Muscle of leg (tissue), 11 donors: ENCODE data around the gene OR7C1. TPM values are rescaled to one million over a fixed set of nuclear protein-coding genes. Genes with fewer than 3 reads are reported as not detected.
A peak's percentile ranks its signal among the peaks of the same experiment; 100 is the strongest.
"Not testable (repeated sequence)": the region's sequence is repeated elsewhere in the genome, so short reads cannot be mapped to it uniquely, and the experiment has no call there.

Experiments used
- DNase-seq: peaks from one replicate; pipeline ENCODE4 v3.0.0; 2013
- H3K27ac ChIP-seq: one replicate; pipeline ENCODE4 v1.5.1; 2013; ENCODE audit warnings: mild to moderate bottlenecking, low read length, control low read depth
- H3K27me3 ChIP-seq: one replicate; pipeline ENCODE4 v1.6.1; 2013; ENCODE audit warnings: low read length; ENCODE audit not compliant: control insufficient read depth, insufficient read depth
- H3K36me3 ChIP-seq: one replicate; pipeline ENCODE4 v1.6.1; 2013; ENCODE audit warnings: low read length; ENCODE audit not compliant: control insufficient read depth, insufficient read depth
- H3K4me1 ChIP-seq: one replicate; pipeline ENCODE4 v1.6.1; 2013; ENCODE audit warnings: low read length; ENCODE audit not compliant: control insufficient read depth, insufficient read depth
- H3K4me3 ChIP-seq: one replicate; pipeline ENCODE4 v1.5.1; 2013; ENCODE audit warnings: low read length, control low read depth
- H3K9me3 ChIP-seq: replicated peaks from 2 replicates; pipeline ENCODE4 v1.6.1; 2013; ENCODE audit warnings: low read depth, low read length; ENCODE audit not compliant: control insufficient read depth
- WGBS: methylation state at CpG from one replicate; pipeline ENCODE4 v1.1.5; 2013; ENCODE audit warnings: missing lambda C conversion rate; ENCODE audit not compliant: insufficient coverage; 5-methylcytosine and 5-hydroxymethylcytosine counted together
- polyA plus RNA-seq, 8 donors: library from polyadenylated mRNA; unstranded; fragments of 120-200 nt; gene quantifications; one replicate each; pipeline versions ENCODE4 v1.2.1 to v1.2.3, GENCODE V29; 2013; ENCODE audit warnings: inconsistent platforms in 1 of 8, low replicate concordance in 1 of 8; ENCODE audit not compliant: insufficient read length in 8 of 8, insufficient read depth in 1 of 8
- total RNA-seq: library from RNA; stranded (reverse); fragments of 120-200 nt; gene quantifications from one replicate; pipeline ENCODE4 v1.2.4, GENCODE V29; 2013

OR7C1 gene
- total and polyA plus RNA-seq, 9 donors, result 0.04 to 0.29 (median 0.15) TPM

- H3K27me3 ChIP-seq, result no peaks in the 10 kb centered on the region
- H3K4me3 ChIP-seq, result peak overlapping the region; percentile 27
- no peaks in the 10 kb centered on the region for H3K9me3 ChIP-seq
- no peaks in the 10 kb centered on the region for H3K36me3 ChIP-seq
- DNase-seq, result peak; percentile 35
- no peak overlapping the region for H3K27ac ChIP-seq
- peaks cover 5% of the 10 kb centered on the region for H3K4me1 ChIP-seq
- 13% methylated on average over 14 of the region's 18 CpGs for WGBS
Observed at GRCh38 chr19:14786421-14786851, 48.5 kb downstream of the OR7C1 start.

GRCh38 chr19:14785102-14785793 lies 49.7 kb downstream of the OR7C1 start:
- not testable (repeated sequence) for H3K4me3 ChIP-seq, H3K36me3 ChIP-seq, H3K27me3 ChIP-seq, H3K27ac ChIP-seq, H3K4me1 ChIP-seq, H3K9me3 ChIP-seq
- peak; percentile 71 for DNase-seq
- WGBS, result 61% methylated on average over 6 of the region's 11 CpGs

GRCh38 chr19:14784730-14785101 lies 50.3 kb downstream of the OR7C1 start:
- H3K9me3 ChIP-seq, H3K4me1 ChIP-seq, H3K36me3 ChIP-seq, H3K4me3 ChIP-seq, H3K27me3 ChIP-seq, H3K27ac ChIP-seq: not testable (repeated sequence)
- peak; percentile 57 for DNase-seq
- no CpG with 5 or more reads among the region's 10 CpGs for WGBS

GRCh38 chr19:14783410-14783998 lies 51.5 kb downstream of the OR7C1 start:
- not testable (repeated sequence) for H3K27ac ChIP-seq, H3K4me3 ChIP-seq, H3K27me3 ChIP-seq, DNase-seq, H3K36me3 ChIP-seq, H3K9me3 ChIP-seq, H3K4me1 ChIP-seq
- 50% methylated on average over 2 of the region's 8 CpGs for WGBS

- Histone ChIP-seq H3K4me3 (no peak overlapping the region), H3K27me3 (no peaks in the 10 kb centered on the region), H3K36me3 (no peaks in the 10 kb centered on the region), H3K4me1 (peaks cover 8% of the 10 kb centered on the region), H3K27ac (no peak overlapping the region), H3K9me3 (no peaks in the 10 kb centered on the region)
- DNase-seq, result no peak
- 87% methylated on average over 10 of the region's 16 CpGs for WGBS
Observed at GRCh38 chr19:14782626-14783409, 52.2 kb downstream of the OR7C1 start.

- not testable (repeated sequence) for H3K9me3 ChIP-seq, H3K27me3 ChIP-seq, DNase-seq, H3K27ac ChIP-seq, H3K36me3 ChIP-seq, H3K4me3 ChIP-seq
- H3K4me1 ChIP-seq, result peaks cover 10% of the 10 kb centered on the region
- WGBS, result 91% methylated on average over 8 of the region's 17 CpGs
Observed at GRCh38 chr19:14781713-14782536, 53.1 kb downstream of the OR7C1 start.

GRCh38 chr19:14780622-14781225 lies 54.3 kb downstream of the OR7C1 start:
- 82% methylated on average over 2 of the region's 14 CpGs for WGBS
- H3K4me3 ChIP-seq, H3K9me3 ChIP-seq, H3K27me3 ChIP-seq, H3K27ac ChIP-seq, DNase-seq, H3K36me3 ChIP-seq: not testable (repeated sequence)
- H3K4me1 ChIP-seq, result peaks cover 13% of the 10 kb centered on the region

- no peaks in the 10 kb centered on the region for H3K36me3 ChIP-seq
- peaks cover 10% of the 10 kb centered on the region for H3K27me3 ChIP-seq
- no peak overlapping the region for H3K4me3 ChIP-seq
- no peak for DNase-seq
- H3K4me1 ChIP-seq, result peaks cover 13% of the 10 kb centered on the region
- WGBS, result no CpG with 5 or more reads among the region's 5 CpGs
- no peak overlapping the region for H3K27ac ChIP-seq
- no peaks in the 10 kb centered on the region for H3K9me3 ChIP-seq
Observed at GRCh38 chr19:14779151-14779550, 55.8 kb downstream of the OR7C1 start.

GRCh38 chr19:14778110-14778845 lies 56.7 kb downstream of the OR7C1 start, which contains the start of gene ADGRE2:
Gene ADGRE2 (minus strand): TSS chr19:14778560. CDS start chr19:14776756, 1,804 bp downstream.
- H3K4me3 ChIP-seq, H3K27me3 ChIP-seq: not testable (repeated sequence)
- WGBS, result 65% methylated on average over 6 of the region's 12 CpGs

More at GRCh38 chr19:14778110-14778845, 56.7 kb downstream of the OR7C1 start, which contains the start of gene ADGRE2:
- peaks cover 13% of the 10 kb centered on the region for H3K4me1 ChIP-seq
- not testable (repeated sequence) for H3K9me3 ChIP-seq, H3K27ac ChIP-seq, H3K36me3 ChIP-seq, DNase-seq
